Endometrium (tissue), 2 donors: ENCODE measurements around the gene CCDC197.

Experiments used
- FAIRE-seq: peaks from 2 replicates; lab custom pipeline; 2012; peaks lifted over from hg19 to GRCh38; lab: Jason Lieb, UNC
- donor health status: control.
- donor health status: control.

CCDC197 gene

DNA sequence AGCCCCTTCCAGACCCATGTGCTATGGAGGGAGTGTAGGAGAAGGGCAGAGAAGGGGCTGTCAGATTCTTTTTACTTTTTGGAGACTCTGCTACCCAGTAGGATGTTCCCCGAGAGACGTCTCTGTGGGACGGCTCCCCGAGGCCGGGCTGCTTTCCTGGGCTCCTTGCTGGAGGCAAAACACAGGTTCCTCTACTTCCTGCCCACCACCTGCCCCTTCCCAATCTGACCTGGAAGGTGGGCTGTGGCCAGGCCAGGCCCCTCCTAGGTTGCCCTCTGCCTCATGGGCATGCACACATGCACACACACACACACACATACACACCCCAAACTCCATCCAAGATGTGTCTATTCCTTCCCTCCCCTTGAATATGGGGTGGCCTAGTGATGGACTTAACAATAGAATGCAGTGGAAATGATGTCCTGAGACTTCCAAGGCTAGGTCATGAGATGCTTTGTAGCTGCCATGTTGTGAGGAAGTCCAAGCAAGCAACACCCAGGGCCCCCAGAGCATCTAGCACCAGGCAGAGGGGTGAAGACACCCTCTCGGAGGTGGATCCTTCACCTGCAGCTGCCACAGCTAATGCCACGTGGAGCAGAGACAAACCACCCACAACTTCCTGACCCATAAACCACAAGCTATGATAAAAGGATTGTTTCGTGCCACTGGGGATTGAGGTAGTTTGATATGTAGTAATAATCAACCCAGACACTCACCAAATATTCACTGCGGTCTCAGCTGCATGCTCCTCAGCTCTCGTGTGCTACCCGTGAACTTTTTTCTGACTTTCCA is 19.1 kb upstream of the CCDC197 start:
- FAIRE-seq, result no peak

- no peak for FAIRE-seq
Measured at GRCh38 chr14:93978735-93979134, 18.4 kb upstream of the CCDC197 start.

DNA sequence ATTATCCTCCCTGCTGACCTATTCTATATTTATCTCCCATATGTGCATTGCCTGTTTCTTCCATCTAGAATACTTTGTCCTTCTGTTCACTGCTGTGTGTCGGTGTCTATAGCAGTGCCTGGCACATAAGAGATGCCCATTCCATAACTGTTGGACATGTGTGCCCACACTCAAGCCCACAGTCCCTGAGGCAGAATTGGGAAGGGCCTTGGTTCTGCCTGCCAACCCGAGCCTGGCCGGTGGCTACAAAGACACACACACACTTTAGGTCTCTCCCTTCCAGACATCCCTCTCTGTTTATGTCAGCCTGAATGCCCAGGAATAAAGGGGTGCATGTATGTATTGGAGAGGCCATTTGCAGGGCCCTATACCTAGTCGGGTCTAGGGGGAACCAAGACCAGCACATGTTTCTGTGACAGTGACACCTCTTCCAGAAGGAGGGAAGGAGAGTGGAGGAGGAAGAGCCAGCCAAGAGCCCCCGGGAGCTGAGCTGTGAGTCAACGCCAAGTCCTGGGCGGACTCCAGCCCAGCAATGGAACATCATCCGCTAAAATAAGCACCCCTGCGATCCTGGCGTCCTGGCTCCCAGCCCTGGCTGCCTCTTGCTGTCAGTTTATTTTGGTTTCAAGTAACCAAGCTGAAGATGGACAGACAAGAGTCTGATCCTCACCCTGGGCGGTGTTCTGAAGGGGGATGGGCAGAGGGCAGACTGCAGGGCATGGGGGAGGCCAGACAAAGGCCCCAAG is 16.5 kb upstream of the CCDC197 start:
- FAIRE-seq, result no peak

GRCh38 chr14:93981316-93982229 is 15.5 kb upstream of the CCDC197 start:
- FAIRE-seq, result no peak

GRCh38 chr14:93982230-93983007 is 14.7 kb upstream of the CCDC197 start:
- no peak for FAIRE-seq

- FAIRE-seq, result no peak
Measured at GRCh38 chr14:93984070-93984469, 13.0 kb upstream of the CCDC197 start.

DNA sequence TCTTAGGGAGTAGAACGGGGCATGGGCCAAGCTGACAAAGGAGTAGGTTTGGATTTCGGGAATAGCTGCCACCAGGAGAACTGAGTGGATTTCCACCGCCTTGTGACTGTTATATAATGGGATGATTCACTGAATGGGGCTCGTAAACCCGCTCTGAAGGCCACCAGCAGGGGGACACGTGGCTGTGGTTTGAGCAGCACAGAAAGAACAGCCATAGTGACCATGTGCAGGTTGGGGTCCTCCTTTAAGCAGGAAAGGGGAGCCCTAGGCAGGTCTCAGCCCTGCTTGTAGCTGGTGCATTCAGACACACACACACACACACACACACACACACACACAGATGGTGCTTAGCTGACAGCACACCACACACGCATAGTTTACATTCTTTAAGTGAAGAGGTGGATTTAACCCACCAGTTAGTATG is 12.1 kb upstream of the CCDC197 start:
- FAIRE-seq, result no peak

GRCh38 chr14:93986955-93987354 is 10.1 kb upstream of the CCDC197 start:
- FAIRE-seq, result no peak

GRCh38 chr14:93987376-93987775 is 9.7 kb upstream of the CCDC197 start:
- FAIRE-seq, result no peak

- no peak for FAIRE-seq
Measured at GRCh38 chr14:93987815-93988476, 9.2 kb upstream of the CCDC197 start.

DNA sequence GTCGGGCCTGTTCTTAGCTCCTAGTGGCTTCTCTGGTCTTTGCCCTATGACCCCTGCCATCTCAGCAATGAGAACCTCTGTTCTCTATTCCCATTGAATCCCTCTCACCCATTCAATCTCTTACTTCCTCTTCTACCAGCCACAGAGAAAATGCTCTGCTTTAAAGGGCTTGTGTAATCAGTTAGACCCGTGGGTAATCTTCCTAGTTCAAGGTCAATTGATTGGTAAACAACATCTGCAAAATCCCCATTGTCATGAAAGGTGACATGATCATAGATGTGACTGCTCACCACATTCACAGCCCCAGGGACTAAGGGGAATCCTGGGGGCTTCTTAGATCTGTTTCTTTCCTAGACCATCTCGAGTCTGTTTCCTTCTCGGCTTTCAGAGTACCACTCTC is 7.2 kb upstream of the CCDC197 start:
- no peak for FAIRE-seq

DNA sequence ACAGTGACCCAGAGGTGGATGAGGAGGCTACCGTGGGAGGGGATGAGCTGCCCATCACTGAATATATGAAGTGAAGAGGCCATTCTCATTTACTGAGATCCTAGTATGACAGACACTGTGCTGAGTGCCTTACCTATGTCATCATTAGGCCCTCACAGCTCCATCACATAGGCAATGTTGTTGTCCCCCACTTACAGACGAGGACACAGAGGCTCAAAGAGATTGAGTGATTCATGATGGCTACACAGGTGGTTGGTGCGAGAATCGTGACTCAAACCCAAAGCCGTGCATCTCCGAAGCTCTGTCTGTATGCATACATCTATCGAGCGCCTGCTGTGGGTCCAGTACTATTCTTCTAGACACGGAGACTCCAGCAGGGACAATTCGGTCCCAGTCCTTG is 5.9 kb upstream of the CCDC197 start:
- no peak for FAIRE-seq

DNA sequence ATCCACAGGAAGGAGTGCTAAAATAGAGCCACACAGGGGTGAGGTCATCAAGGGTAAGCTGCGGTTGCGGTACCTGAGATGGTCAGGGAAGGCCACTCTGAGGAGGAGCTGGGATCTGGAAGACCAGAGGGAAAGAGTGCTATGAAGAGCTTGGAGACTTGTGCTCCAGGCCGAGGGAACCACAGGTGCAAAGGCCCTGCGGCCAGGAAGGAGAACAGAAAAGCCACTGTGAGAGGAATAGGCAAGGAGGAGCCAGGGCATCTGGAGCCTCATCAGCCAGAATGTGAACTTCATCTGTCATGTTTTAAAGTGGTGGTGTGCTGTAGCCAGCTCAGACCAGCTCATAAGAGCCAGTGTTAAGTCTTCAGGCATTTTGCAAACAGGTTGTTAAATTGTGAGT is 5.5 kb upstream of the CCDC197 start:
- FAIRE-seq, result no peak

GRCh38 chr14:93993382-93993781 is 3.7 kb upstream of the CCDC197 start:
- FAIRE-seq, result no peak

DNA sequence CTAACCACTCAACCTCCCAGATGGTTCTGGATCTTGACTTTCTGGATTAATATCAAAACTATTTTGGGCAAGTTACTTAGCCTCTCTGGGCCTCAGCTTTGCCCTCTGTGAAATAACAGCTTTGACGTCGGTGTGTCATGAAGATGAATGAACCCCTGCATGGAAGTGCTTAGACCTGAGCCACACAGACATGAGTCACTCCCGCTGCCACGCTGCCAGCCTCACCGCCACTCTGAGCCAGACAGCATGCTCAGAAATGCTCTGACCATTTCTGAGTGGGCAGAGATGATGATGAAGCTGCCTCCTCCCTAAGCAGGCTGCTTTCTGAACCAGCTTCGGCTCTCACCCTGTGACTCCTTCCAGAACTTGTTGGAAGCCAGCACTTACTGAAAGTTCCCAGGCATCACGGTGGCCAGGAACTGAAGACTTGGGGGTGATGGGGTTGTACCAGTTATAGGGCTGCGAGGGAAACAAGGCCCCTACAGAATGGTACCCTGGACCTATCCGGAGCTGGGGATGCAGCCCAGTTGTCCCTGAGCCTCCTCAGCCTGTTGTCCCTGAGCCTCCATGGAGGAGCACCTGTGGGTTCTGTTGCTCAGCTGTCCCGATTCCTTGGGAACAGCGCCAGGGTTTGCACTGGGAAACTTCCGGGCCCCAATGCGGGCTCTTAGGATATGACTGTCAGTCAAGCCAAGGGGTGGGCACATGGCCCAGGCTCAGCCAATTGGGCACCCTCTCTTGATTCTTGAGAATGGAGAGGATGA is 2.0 kb upstream of the CCDC197 start:
- FAIRE-seq, result no peak

- no peak for FAIRE-seq
Measured at GRCh38 chr14:93996130-93996695, 888 bp upstream of the CCDC197 start.

GRCh38 chr14:93997916-93998870 is 1.1 kb downstream of the CCDC197 start:
- no peak for FAIRE-seq

DNA sequence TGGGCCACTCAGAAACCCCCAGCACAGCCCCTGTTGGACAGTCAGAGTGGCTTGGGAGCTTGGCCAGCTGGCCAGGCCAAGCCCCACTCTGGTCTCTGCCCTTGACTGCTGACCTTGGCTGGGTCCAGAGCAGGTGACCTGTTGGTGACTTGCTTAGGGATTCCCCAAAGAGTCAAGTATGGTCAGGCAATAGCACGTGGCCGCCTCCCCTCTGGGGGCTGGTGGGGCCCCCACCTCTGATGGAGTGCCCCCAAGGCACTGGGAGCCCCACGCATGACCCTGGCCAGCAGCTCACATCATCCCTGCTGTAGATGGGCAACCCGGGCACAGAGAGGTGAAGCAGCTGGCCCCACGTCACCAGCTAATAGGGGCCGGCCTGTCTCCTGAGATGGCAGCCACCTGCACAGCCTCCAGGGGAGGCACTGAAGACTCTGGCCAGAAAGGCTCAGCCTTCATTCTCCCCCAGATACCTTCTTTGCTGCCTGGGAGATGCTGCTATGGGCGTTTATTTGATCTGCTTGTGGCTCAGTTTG is 1.8 kb downstream of the CCDC197 start:
- no peak for FAIRE-seq

- no peak for FAIRE-seq
Measured at GRCh38 chr14:93999573-93999972, 2.5 kb downstream of the CCDC197 start.
